ENCODE data around the gene UCP3. TPM values are rescaled to one million over a fixed set of nuclear protein-coding genes. Genes with fewer than 3 reads are reported as not detected.

The UCP3 gene
- total and polyA plus RNA-seq, 10 of the 15 experiments (the other 5 are each of a cell fraction or from before 2014, with no cell fraction given) = 0.02 to 1.9 (median 0.94) TPM

- SMC1A ChIA-PET (ENCODE audit: uncharacterized antibody, unreplicated experiment) = interaction anchor here (0.6 kb wide), 1 partner anchor 367 kb away, joined by 3 read pairs; no protein-coding TSS in a partner anchor
These were observed 51.8 kb downstream of the UCP3 start for GRCh38 chr11:73956876-73957653.

More at GRCh38 chr11:73956876-73957653, 51.8 kb downstream of the UCP3 start:
- H3K4me3 ChIP-seq = no peak overlapping the region
- intact Hi-C loops (cut with micrococcal nuclease; ENCODE audit: unreplicated experiment) (no loop called here), in situ Hi-C loops (cut with MboI) (no loop called here)
- ChIA-PET CTCF (interaction anchor here (0.8 to 1.5 kb wide), 3 partner anchors 11 to 299 kb away, joined by 3 to 4 read pairs (median 4); no protein-coding TSS in a partner anchor), POLR2A (interaction anchor here (0.6 kb wide), 2 partner anchors 361 to 1491 kb away, joined by 3 read pairs; no protein-coding TSS in a partner anchor), RAD21 (ENCODE audit: unreplicated experiment) (no interaction called here)
- no peak overlapping the region for H3K4me2 ChIP-seq (ENCODE audit: control insufficient read depth, insufficient read depth)
- BruUV-seq (replicated peaks) = no TSS peak
- TF ChIP-seq FOXM1 (IDR thresholded peaks at IDR 0.05; ENCODE audit: low read depth, low read length) (no peak), TCF3 (IDR thresholded peaks at IDR 0.05; ENCODE audit: borderline replicate concordance, insufficient read depth, low read depth, low read length) (no peak), ZBTB11 (CRISPR knock-in tag; IDR thresholded peaks at IDR 0.05) (no peak)
- TF ChIP-seq, protein P1, sequence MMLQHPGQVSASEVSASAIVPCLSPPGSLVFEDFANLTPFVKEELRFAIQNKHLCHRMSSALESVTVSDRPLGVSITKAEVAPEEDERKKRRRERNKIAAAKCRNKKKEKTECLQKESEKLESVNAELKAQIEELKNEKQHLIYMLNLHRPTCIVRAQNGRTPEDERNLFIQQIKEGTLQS (IDR thresholded peaks at IDR 0.05; ENCODE audit: borderline replicate concordance, extremely low read depth, low read depth, low read length) = no peak
- no peaks in the 10 kb centered on the region for H3K36me3 ChIP-seq (ENCODE audit: control insufficient read depth in 2 of 2, insufficient read depth in 2 of 2, low read length in 1 of 2)
- no peaks in the 10 kb centered on the region for H3K79me2 ChIP-seq (ENCODE audit: control insufficient read depth, insufficient read depth, low read length)
- peaks cover 3% of the 10 kb centered on the region; the same call in 1 of the 2 replicates for H3K4me1 ChIP-seq (ENCODE audit: control insufficient read depth, insufficient read depth, low read length)
- no peak overlapping the region for H2AFZ ChIP-seq (ENCODE audit: control insufficient read depth, low read depth, low read length)
- H3K9me3 ChIP-seq (replicated peaks; ENCODE audit: control insufficient read depth, insufficient read depth, low read length) = no peaks in the 10 kb centered on the region
- FAIRE-seq (no peak), DNase-seq (ENCODE audit: low read depth, low spot score) (no peak), ATAC-seq (peak; percentile 20; the same call in 2 of the 3 replicates)
- no peak overlapping the region for H3K9ac ChIP-seq (ENCODE audit: control insufficient read depth, insufficient read depth, low read length)
- 33% methylated on average over 29 of the region's 29 CpGs for WGBS (ENCODE audit: insufficient coverage, insufficient replicate concordance, low lambda C conversion rate, missing lambda C conversion rate)
- no peaks in the 10 kb centered on the region for H4K20me1 ChIP-seq (ENCODE audit: control insufficient read depth, insufficient read depth)
- no peaks in the 10 kb centered on the region for H3K27me3 ChIP-seq (replicated peaks in 1 of 2; ENCODE audit: control insufficient read depth in 2 of 2, insufficient read depth in 2 of 2, low read length in 1 of 2)
- H3K27ac ChIP-seq (ENCODE audit: control insufficient read depth, insufficient read depth) = no peak overlapping the region

Measured in GM12878 (cell line).